ENCODE data around the gene CFAP43.

Gene CFAP43

GRCh38 chr10:104104926-104105325 lies 127.2 kb downstream of the CFAP43 start:
- Histone ChIP-seq H3K79me1 (ENCODE audit: low read length) (no peaks in the 10 kb centered on the region), H3K4me3 (ENCODE audit: low read length) (no peak overlapping the region), H3K18ac (ENCODE audit: low read length) (no peak overlapping the region), H3K4me1 (ENCODE audit: control insufficient read depth, low read depth, low read length) (no peaks in the 10 kb centered on the region), H2AK5ac (ENCODE audit: low read length) (no peak overlapping the region), H3K4me2 (ENCODE audit: low read length) (no peak overlapping the region), H4K5ac (ENCODE audit: low read length) (no peak overlapping the region), H2BK15ac (replicated peaks; ENCODE audit: low read depth) (no peak overlapping the region), H2BK5ac (ENCODE audit: low read length) (no peak overlapping the region), H3K79me2 (ENCODE audit: control insufficient read depth, insufficient read depth, low read length) (no peaks in the 10 kb centered on the region), H3K27me3 (ENCODE audit: insufficient read depth, low read length, poor library complexity) (no peaks in the 10 kb centered on the region), H2BK120ac (ENCODE audit: low read depth, low read length) (no peak overlapping the region), H3K23ac (ENCODE audit: low read length) (no peak overlapping the region), H3K36me3 (ENCODE audit: control insufficient read depth, insufficient read depth, low read length) (no peaks in the 10 kb centered on the region), H4K8ac (ENCODE audit: low read depth, low read length) (no peak overlapping the region), H3K9ac (ENCODE audit: low read length) (no peak overlapping the region), H3K27ac (ENCODE audit: low read depth, low read length) (no peak overlapping the region), H3K56ac (ENCODE audit: low read length) (no peak overlapping the region), H3K4ac (ENCODE audit: low read depth, low read length) (no peak overlapping the region)
- WGBS (ENCODE audit: extremely low coverage, insufficient coverage, low lambda C conversion rate), result no CpG with 5 or more reads among the region's 2 CpGs
- DNase-seq, result no peak

- Histone ChIP-seq H3K27ac (ENCODE audit: low read depth, low read length) (no peak overlapping the region), H3K79me2 (ENCODE audit: control insufficient read depth, insufficient read depth, low read length) (no peaks in the 10 kb centered on the region), H2BK120ac (ENCODE audit: low read depth, low read length) (no peak overlapping the region), H2BK15ac (replicated peaks; ENCODE audit: low read depth) (no peak overlapping the region), H3K79me1 (ENCODE audit: low read length) (no peaks in the 10 kb centered on the region), H2BK5ac (ENCODE audit: low read length) (no peak overlapping the region), H3K18ac (ENCODE audit: low read length) (no peak overlapping the region), H3K27me3 (ENCODE audit: insufficient read depth, low read length, poor library complexity) (no peaks in the 10 kb centered on the region), H4K8ac (ENCODE audit: low read depth, low read length) (no peak overlapping the region), H3K4me3 (ENCODE audit: low read length) (no peak overlapping the region), H3K4me1 (ENCODE audit: control insufficient read depth, low read depth, low read length) (no peaks in the 10 kb centered on the region), H2AK5ac (ENCODE audit: low read length) (no peak overlapping the region), H4K5ac (ENCODE audit: low read length) (no peak overlapping the region), H3K4me2 (ENCODE audit: low read length) (no peak overlapping the region), H3K9ac (ENCODE audit: low read length) (no peak overlapping the region), H3K56ac (ENCODE audit: low read length) (no peak overlapping the region), H3K36me3 (ENCODE audit: control insufficient read depth, insufficient read depth, low read length) (no peaks in the 10 kb centered on the region), H3K23ac (ENCODE audit: low read length) (no peak overlapping the region), H3K4ac (ENCODE audit: low read depth, low read length) (no peak overlapping the region)
- no peak for DNase-seq
- no CpG with 5 or more reads among the region's 1 CpG for WGBS (ENCODE audit: extremely low coverage, insufficient coverage, low lambda C conversion rate)
These were observed 127.7 kb downstream of the CFAP43 start for GRCh38 chr10:104104418-104104817.

GRCh38 chr10:104103956-104104355 lies 128.2 kb downstream of the CFAP43 start:
- DNase-seq, result no peak
- Histone ChIP-seq H3K23ac (ENCODE audit: low read length) (no peak overlapping the region), H3K18ac (ENCODE audit: low read length) (no peak overlapping the region), H3K56ac (ENCODE audit: low read length) (no peak overlapping the region), H3K4me1 (ENCODE audit: control insufficient read depth, low read depth, low read length) (no peaks in the 10 kb centered on the region), H3K79me1 (ENCODE audit: low read length) (no peaks in the 10 kb centered on the region), H2BK5ac (ENCODE audit: low read length) (no peak overlapping the region), H2AK5ac (ENCODE audit: low read length) (no peak overlapping the region), H4K8ac (ENCODE audit: low read depth, low read length) (no peak overlapping the region), H3K27me3 (ENCODE audit: insufficient read depth, low read length, poor library complexity) (no peaks in the 10 kb centered on the region), H3K4me3 (ENCODE audit: low read length) (no peak overlapping the region), H4K5ac (ENCODE audit: low read length) (no peak overlapping the region), H3K4ac (ENCODE audit: low read depth, low read length) (no peak overlapping the region), H2BK120ac (ENCODE audit: low read depth, low read length) (no peak overlapping the region), H3K4me2 (ENCODE audit: low read length) (no peak overlapping the region), H3K9ac (ENCODE audit: low read length) (no peak overlapping the region), H2BK15ac (replicated peaks; ENCODE audit: low read depth) (no peak overlapping the region), H3K79me2 (ENCODE audit: control insufficient read depth, insufficient read depth, low read length) (no peaks in the 10 kb centered on the region), H3K27ac (ENCODE audit: low read depth, low read length) (no peak overlapping the region), H3K36me3 (ENCODE audit: control insufficient read depth, insufficient read depth, low read length) (no peaks in the 10 kb centered on the region)
- WGBS (ENCODE audit: extremely low coverage, insufficient coverage, low lambda C conversion rate), result no CpG with 5 or more reads among the region's 1 CpG

DNA sequence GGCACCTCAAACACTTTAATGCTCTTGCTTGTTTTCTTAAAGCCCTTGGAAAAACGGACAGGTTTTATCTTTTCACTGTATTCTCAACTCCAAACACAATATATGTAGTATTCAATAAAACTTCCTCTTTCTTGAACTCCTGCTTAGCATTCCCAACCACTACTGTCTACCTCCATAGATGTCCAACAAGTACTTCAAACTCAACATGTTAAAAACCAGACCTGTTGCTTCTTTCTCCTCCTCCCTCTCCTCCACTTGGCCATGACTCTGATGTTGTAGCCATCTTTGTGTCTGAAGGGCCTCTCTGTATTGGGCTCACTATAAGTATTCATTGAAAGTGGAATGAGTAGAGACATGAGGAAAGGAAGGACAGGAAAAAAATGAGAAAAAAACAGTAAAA lies 130.3 kb downstream of the CFAP43 start:
- no peak for DNase-seq
- no peaks in the 10 kb centered on the region for H3K27me3 ChIP-seq (ENCODE audit: insufficient read depth, low read length, poor library complexity)

DNA sequence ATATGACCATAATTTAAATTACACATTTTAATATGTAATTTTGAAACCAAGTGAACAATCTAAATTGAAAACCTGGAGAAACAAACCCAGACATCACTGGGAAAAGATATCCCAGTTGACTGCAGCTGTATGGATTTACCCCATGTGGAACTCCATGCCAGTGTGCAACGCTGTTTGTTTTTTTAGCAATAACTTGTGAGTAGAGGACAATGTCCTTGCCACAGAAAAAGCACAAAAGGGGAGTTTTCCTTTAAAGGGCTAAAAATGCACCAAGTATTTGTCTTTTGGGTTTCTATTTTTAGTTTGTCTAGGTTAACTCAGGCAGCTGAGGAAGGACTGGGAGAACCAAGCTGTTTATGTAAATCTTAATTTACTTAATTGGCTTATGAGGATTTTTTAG lies 131.4 kb downstream of the CFAP43 start:
- no peak overlapping the region for H2AK5ac ChIP-seq (ENCODE audit: low read length)
- no peaks in the 10 kb centered on the region for H3K79me2 ChIP-seq (ENCODE audit: control insufficient read depth, insufficient read depth, low read length)
- H3K56ac ChIP-seq (ENCODE audit: low read length), result no peak overlapping the region
- H3K9ac ChIP-seq (ENCODE audit: low read length), result no peak overlapping the region
- H3K4me1 ChIP-seq (ENCODE audit: control insufficient read depth, low read depth, low read length), result no peaks in the 10 kb centered on the region
- no peak overlapping the region for H4K8ac ChIP-seq (ENCODE audit: low read depth, low read length)
- H3K79me1 ChIP-seq (ENCODE audit: low read length), result no peaks in the 10 kb centered on the region
- WGBS (ENCODE audit: extremely low coverage, insufficient coverage, low lambda C conversion rate), result no CpG with 5 or more reads among the region's 1 CpG
- H4K5ac ChIP-seq (ENCODE audit: low read length), result no peak overlapping the region
- H2BK15ac ChIP-seq (replicated peaks; ENCODE audit: low read depth), result no peak overlapping the region
- H3K36me3 ChIP-seq (ENCODE audit: control insufficient read depth, insufficient read depth, low read length), result no peaks in the 10 kb centered on the region
- H3K4me2 ChIP-seq (ENCODE audit: low read length), result no peak overlapping the region
- no peak overlapping the region for H2BK5ac ChIP-seq (ENCODE audit: low read length)
- H3K23ac ChIP-seq (ENCODE audit: low read length), result no peak overlapping the region
- H3K18ac ChIP-seq (ENCODE audit: low read length), result no peak overlapping the region
- H3K4me3 ChIP-seq (ENCODE audit: low read length), result no peak overlapping the region
- H3K27ac ChIP-seq (ENCODE audit: low read depth, low read length), result no peak overlapping the region
- DNase-seq, result no peak
- no peak overlapping the region for H3K4ac ChIP-seq (ENCODE audit: low read depth, low read length)
- H3K27me3 ChIP-seq (ENCODE audit: insufficient read depth, low read length, poor library complexity), result no peaks in the 10 kb centered on the region
- no peak overlapping the region for H2BK120ac ChIP-seq (ENCODE audit: low read depth, low read length)

More for the DNA sequence above, 130.3 kb downstream of the CFAP43 start:
- H3K4me3 ChIP-seq (ENCODE audit: low read length), result no peak overlapping the region
- no peak overlapping the region for H3K27ac ChIP-seq (ENCODE audit: low read depth, low read length)
- H4K5ac ChIP-seq (ENCODE audit: low read length), result no peak overlapping the region
- H3K79me1 ChIP-seq (ENCODE audit: low read length), result no peaks in the 10 kb centered on the region
- no peak overlapping the region for H3K56ac ChIP-seq (ENCODE audit: low read length)
- H2AK5ac ChIP-seq (ENCODE audit: low read length), result no peak overlapping the region
- H3K18ac ChIP-seq (ENCODE audit: low read length), result no peak overlapping the region
- H2BK120ac ChIP-seq (ENCODE audit: low read depth, low read length), result no peak overlapping the region
- no peak overlapping the region for H2BK5ac ChIP-seq (ENCODE audit: low read length)
- no CpG with 5 or more reads among the region's 1 CpG for WGBS (ENCODE audit: extremely low coverage, insufficient coverage, low lambda C conversion rate)
- no peaks in the 10 kb centered on the region for H3K4me1 ChIP-seq (ENCODE audit: control insufficient read depth, low read depth, low read length)
- H4K8ac ChIP-seq (ENCODE audit: low read depth, low read length), result no peak overlapping the region
- no peaks in the 10 kb centered on the region for H3K36me3 ChIP-seq (ENCODE audit: control insufficient read depth, insufficient read depth, low read length)
- H3K4me2 ChIP-seq (ENCODE audit: low read length), result no peak overlapping the region
- no peak overlapping the region for H3K23ac ChIP-seq (ENCODE audit: low read length)
- H3K79me2 ChIP-seq (ENCODE audit: control insufficient read depth, insufficient read depth, low read length), result no peaks in the 10 kb centered on the region
- H3K4ac ChIP-seq (ENCODE audit: low read depth, low read length), result no peak overlapping the region
- H3K9ac ChIP-seq (ENCODE audit: low read length), result no peak overlapping the region
- no peak overlapping the region for H2BK15ac ChIP-seq (replicated peaks; ENCODE audit: low read depth)

DNA sequence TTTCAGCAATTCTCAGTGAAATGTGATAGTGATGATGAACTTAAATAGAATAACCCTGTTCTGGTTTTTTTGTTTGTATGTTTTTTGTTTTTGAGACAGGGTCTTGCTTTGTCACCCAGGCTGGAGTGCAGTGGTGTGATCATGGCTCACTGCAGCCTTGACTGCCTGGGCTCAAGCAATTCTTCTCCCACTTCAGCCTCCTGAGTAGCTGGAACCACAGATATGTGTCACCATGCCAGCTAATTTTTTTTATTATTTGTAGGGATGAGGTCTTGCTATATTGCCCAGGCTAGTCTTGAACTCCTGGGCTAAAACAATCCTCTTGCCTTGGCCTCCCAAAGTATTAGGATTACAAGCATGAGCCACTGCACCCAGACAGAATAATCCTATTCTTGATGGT lies 132.2 kb downstream of the CFAP43 start:
- H3K27me3 ChIP-seq (ENCODE audit: insufficient read depth, low read length, poor library complexity), result no peaks in the 10 kb centered on the region
- H3K23ac ChIP-seq (ENCODE audit: low read length), result no peak overlapping the region
- no peak overlapping the region for H2BK5ac ChIP-seq (ENCODE audit: low read length)
- H2AK5ac ChIP-seq (ENCODE audit: low read length), result no peak overlapping the region
- no peak overlapping the region for H4K8ac ChIP-seq (ENCODE audit: low read depth, low read length)
- no peak overlapping the region for H3K18ac ChIP-seq (ENCODE audit: low read length)
- no peaks in the 10 kb centered on the region for H3K79me2 ChIP-seq (ENCODE audit: control insufficient read depth, insufficient read depth, low read length)
- no peaks in the 10 kb centered on the region for H3K79me1 ChIP-seq (ENCODE audit: low read length)
- H3K4me1 ChIP-seq (ENCODE audit: control insufficient read depth, low read depth, low read length), result no peaks in the 10 kb centered on the region
- H3K4me3 ChIP-seq (ENCODE audit: low read length), result no peak overlapping the region
- no peak overlapping the region for H2BK120ac ChIP-seq (ENCODE audit: low read depth, low read length)
- no peak overlapping the region for H3K56ac ChIP-seq (ENCODE audit: low read length)
- no peak overlapping the region for H3K9ac ChIP-seq (ENCODE audit: low read length)
- H2BK15ac ChIP-seq (replicated peaks; ENCODE audit: low read depth), result no peak overlapping the region
- no peak for DNase-seq
- no peak overlapping the region for H3K4ac ChIP-seq (ENCODE audit: low read depth, low read length)
- no peak overlapping the region for H4K5ac ChIP-seq (ENCODE audit: low read length)
- no peaks in the 10 kb centered on the region for H3K36me3 ChIP-seq (ENCODE audit: control insufficient read depth, insufficient read depth, low read length)
- H3K27ac ChIP-seq (ENCODE audit: low read depth, low read length), result no peak overlapping the region
- H3K4me2 ChIP-seq (ENCODE audit: low read length), result no peak overlapping the region

Data from mesendoderm (in vitro differentiated cells).